CD4-positive, alpha-beta T cell (primary cell): ENCODE measurements around the gene ITSN1. TPM values are rescaled to one million over a fixed set of nuclear protein-coding genes. Genes with fewer than 3 reads are reported as not detected.

Experiments
- ATAC-seq: fragments of 200-7000 bp; cut with Tn5 transposase; one replicate; pipeline ENCODE4 v1.10.0; 2022; ENCODE audit warnings: mild to moderate bottlenecking; ENCODE audit not compliant: poor library complexity
- CTCF ChIA-PET: fragments of 350-600 bp; sonication (Branson Sonifier 250); formaldehyde crosslinking; loops from one replicate; lab custom pipeline; 2021; ENCODE audit warnings: antibody characterized with exemption, inconsistent platforms; lab: Charles Lee
- POLR2A ChIA-PET: fragments of 350-600 bp; sonication (Branson Sonifier 250); formaldehyde crosslinking; loops from one replicate; lab custom pipeline; 2021; ENCODE audit warnings: antibody characterized with exemption, inconsistent platforms; lab: Charles Lee
- DNase-seq, 14 experiments: peaks; one replicate each; pipeline ENCODE4 v3.0.0-alpha.2; 2013 to 2020; ENCODE audit warnings: mixed read lengths in 2 of 14
- H3K27ac ChIP-seq, 2 donors: one replicate each; pipeline versions ENCODE4 v1.5.1 to v1.7.0; 2013; ENCODE audit warnings: low read length in 2 of 2, low read depth in 1 of 2, mild to moderate bottlenecking in 1 of 2
- H3K27me3 ChIP-seq, 2 experiments: 1 replicate in 1 of 2; 2 replicates in 1 of 2; pipeline versions ENCODE4 v1.6.1 to v1.7.0; 2013; ENCODE audit warnings: low read length in 2 of 2, control low read depth in 1 of 2, mild to moderate bottlenecking in 1 of 2, moderate library complexity in 1 of 2; ENCODE audit not compliant: insufficient read depth in 2 of 2, control insufficient read depth in 1 of 2
- H3K36me3 ChIP-seq: one replicate; pipeline ENCODE4 v1.6.1; 2013; ENCODE audit warnings: low read length, control low read depth; ENCODE audit not compliant: insufficient read depth
- H3K4me1 ChIP-seq: one replicate; pipeline ENCODE4 v1.6.1; 2013; ENCODE audit warnings: low read length, control low read depth; ENCODE audit not compliant: insufficient read depth
- H3K4me3 ChIP-seq: one replicate; pipeline ENCODE4 v1.5.1; 2013; ENCODE audit warnings: mild to moderate bottlenecking, low read length, moderate library complexity
- H3K9me3 ChIP-seq, 2 experiments: 1 replicate in 1 of 2; 2 replicates in 1 of 2; pipeline versions ENCODE4 v1.6.1 to v1.7.0; 2013; ENCODE audit warnings: low read length in 2 of 2, mild to moderate bottlenecking in 2 of 2, control low read depth in 1 of 2, moderate library complexity in 1 of 2; ENCODE audit not compliant: control insufficient read depth in 1 of 2, insufficient read depth in 1 of 2
- H3K27ac Mint-ChIP-seq: one replicate; pipeline ENCODE4 v1.8.0; 2020; ENCODE audit warnings: mixed read lengths
- H3K27me3 Mint-ChIP-seq: one replicate; pipeline ENCODE4 v1.8.0; 2021; ENCODE audit warnings: mixed read lengths
- H3K36me3 Mint-ChIP-seq: one replicate; pipeline ENCODE4 v1.8.0; 2021; ENCODE audit warnings: low read depth, mixed read lengths
- H3K4me1 Mint-ChIP-seq: one replicate; pipeline ENCODE4 v1.8.0; 2021; ENCODE audit warnings: low read depth, mixed read lengths
- H3K4me3 Mint-ChIP-seq: one replicate; pipeline ENCODE4 v1.8.0; 2020; ENCODE audit warnings: mild to moderate bottlenecking, mixed read lengths
- H3K9me3 Mint-ChIP-seq: one replicate; pipeline ENCODE4 v1.8.0; 2020; ENCODE audit warnings: mixed read lengths
- CTCF ChIP-seq: fragments of 200-600 bp; IDR thresholded peaks from one replicate; pipeline ENCODE4 v1.8.0; 2022; ENCODE audit warnings: antibody characterized with exemption, mild to moderate bottlenecking
- intact Hi-C, 2 experiments: fragments of 100-400 bp; cut with DNase I in 1 of 2; cut with micrococcal nuclease in 1 of 2; formaldehyde crosslinking; loops; one replicate each; pipeline versions ENCODE4 v1.15.1 to v1.9.0; 2023 to 2025; cut with DNase I, micrococcal nuclease
- total RNA-seq, 174 experiments: library from RNA in 2 of 174; stranded (reverse) in 2 of 174; gene quantifications; one replicate each; pipeline ENCODE4 v1.2.3 and lab custom pipeline; 2021 to 2026

The ITSN1 gene
- total RNA-seq, 2 experiments from 2014 or later, result 2.1 to 3.0 TPM

- H3K4me3 Mint-ChIP-seq, result no peak overlapping the region
- POLR2A ChIA-PET, result no interaction called here
- H3K4me1 Mint-ChIP-seq, result no peaks in the 10 kb centered on the region
- Histone ChIP-seq H3K36me3 (no peaks in the 10 kb centered on the region), H3K9me3 (no peaks in the 10 kb centered on the region), H3K4me3 (no peak overlapping the region), H3K27me3 (no peaks in the 10 kb centered on the region), H3K27ac (no peak overlapping the region), H3K4me1 (no peaks in the 10 kb centered on the region)
- no peaks in the 10 kb centered on the region for H3K36me3 Mint-ChIP-seq
- ATAC-seq (no peak), DNase-seq (no peak)
- intact Hi-C loops, result loop anchor here in 1 of 2 experiments (10.0 kb wide), 1 partner anchor 65 kb away; no protein-coding TSS in a partner anchor
- no peaks in the 10 kb centered on the region for H3K9me3 Mint-ChIP-seq
- no peaks in the 10 kb centered on the region for H3K27me3 Mint-ChIP-seq
- no peak for TF ChIP-seq CTCF
- H3K27ac Mint-ChIP-seq, result no peak overlapping the region
- CTCF ChIA-PET, result interaction anchor here (1.1 kb wide), 1 partner anchor 9 kb away, joined by 3 read pairs; no protein-coding TSS in a partner anchor
Observed at GRCh38 chr21:33789697-33790096, 147.4 kb downstream of the ITSN1 start.

- Histone ChIP-seq H3K4me1 (no peaks in the 10 kb centered on the region), H3K9me3 (no peaks in the 10 kb centered on the region), H3K36me3 (no peaks in the 10 kb centered on the region), H3K4me3 (no peak overlapping the region), H3K27ac (no peak overlapping the region), H3K27me3 (no peaks in the 10 kb centered on the region)
- no peaks in the 10 kb centered on the region for H3K4me1 Mint-ChIP-seq
- no peaks in the 10 kb centered on the region for H3K36me3 Mint-ChIP-seq
- H3K4me3 Mint-ChIP-seq, result no peak overlapping the region
- DNase-seq (no peak), ATAC-seq (no peak)
- H3K9me3 Mint-ChIP-seq, result no peaks in the 10 kb centered on the region
- TF ChIP-seq CTCF, result no peak
- no peak overlapping the region for H3K27ac Mint-ChIP-seq
- CTCF ChIA-PET, result no interaction called here
- POLR2A ChIA-PET, result no interaction called here
- no peaks in the 10 kb centered on the region for H3K27me3 Mint-ChIP-seq
- intact Hi-C loops, result no loop called here
Observed at GRCh38 chr21:33791073-33791472, 148.8 kb downstream of the ITSN1 start.

- no peaks in the 10 kb centered on the region for H3K9me3 Mint-ChIP-seq
- intact Hi-C loops, result no loop called here
Observed at GRCh38 chr21:33794596-33794995, 152.3 kb downstream of the ITSN1 start.

More at GRCh38 chr21:33794596-33794995, 152.3 kb downstream of the ITSN1 start:
- ChIA-PET CTCF (no interaction called here), POLR2A (no interaction called here)
- Mint-ChIP-seq H3K36me3 (no peaks in the 10 kb centered on the region), H3K4me1 (no peaks in the 10 kb centered on the region), H3K27me3 (no peaks in the 10 kb centered on the region), H3K27ac (no peak overlapping the region), H3K4me3 (no peak overlapping the region)
- no peaks in the 10 kb centered on the region for H3K4me1 ChIP-seq
- H3K27me3 ChIP-seq, result no peaks in the 10 kb centered on the region
- no peak overlapping the region for H3K27ac ChIP-seq
- no peak for DNase-seq
- no peaks in the 10 kb centered on the region for H3K36me3 ChIP-seq
- TF ChIP-seq CTCF, result no peak
- ATAC-seq, result no peak
- H3K9me3 ChIP-seq, result no peaks in the 10 kb centered on the region
- no peak overlapping the region for H3K4me3 ChIP-seq
